Activated gamma-delta T cell treated with anti-CD3 and anti-CD28 coated beads, Interleukin-2, amount 50 U/mL, for 16 hours (primary cell): ENCODE measurements around the gene CAMK2A.

Experiments
- DNase-seq: peaks from one replicate; pipeline ENCODE4 v3.0.0-alpha.2; 2020; ENCODE audit warnings: low read depth

CAMK2A gene

DNA sequence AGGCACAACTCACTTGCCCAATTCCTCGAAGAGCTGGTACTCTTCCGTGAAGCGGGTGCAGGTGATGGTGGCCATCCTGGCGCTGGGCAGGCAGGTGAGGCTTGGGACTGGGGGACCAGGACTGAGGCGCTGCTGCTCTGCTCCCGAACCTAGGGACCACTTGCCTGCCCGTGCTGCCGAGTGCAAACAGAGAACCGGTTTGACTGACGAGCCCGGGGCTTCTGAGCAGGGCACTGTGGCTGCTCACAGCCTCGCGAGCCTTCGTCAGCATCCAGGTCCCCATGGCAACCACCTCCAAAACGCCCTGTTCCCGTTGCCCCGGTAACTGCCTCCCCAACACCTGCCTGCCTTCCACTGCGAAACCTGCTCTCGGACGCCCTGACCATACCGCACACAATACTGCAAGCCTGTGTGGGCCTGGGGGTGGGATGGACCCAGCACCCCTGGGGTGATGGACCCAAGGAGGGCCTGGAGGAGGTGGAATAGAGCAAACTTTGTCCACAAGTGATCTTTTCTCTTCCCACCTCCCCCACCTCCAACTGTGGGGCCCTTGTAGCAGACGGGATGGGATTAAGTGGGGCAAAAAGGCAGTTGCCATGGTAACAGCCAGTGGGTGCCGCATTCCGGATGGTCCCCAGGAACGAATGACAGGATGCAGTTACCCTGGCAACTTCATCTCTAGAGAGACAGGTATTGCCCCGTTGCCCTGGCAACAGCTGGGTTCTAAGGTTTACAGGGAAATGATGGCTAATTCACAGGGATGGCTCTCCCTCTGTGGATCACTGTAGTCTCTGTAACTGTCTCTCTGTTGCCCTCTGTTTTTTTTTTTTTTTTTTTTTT is at the start of gene CAMK2A:
CAMK2A (minus strand) TSS at position 223 of the 840 bp plus-strand sequence; CDS start at position 75, 148 bp downstream.
- no peak for DNase-seq

DNA sequence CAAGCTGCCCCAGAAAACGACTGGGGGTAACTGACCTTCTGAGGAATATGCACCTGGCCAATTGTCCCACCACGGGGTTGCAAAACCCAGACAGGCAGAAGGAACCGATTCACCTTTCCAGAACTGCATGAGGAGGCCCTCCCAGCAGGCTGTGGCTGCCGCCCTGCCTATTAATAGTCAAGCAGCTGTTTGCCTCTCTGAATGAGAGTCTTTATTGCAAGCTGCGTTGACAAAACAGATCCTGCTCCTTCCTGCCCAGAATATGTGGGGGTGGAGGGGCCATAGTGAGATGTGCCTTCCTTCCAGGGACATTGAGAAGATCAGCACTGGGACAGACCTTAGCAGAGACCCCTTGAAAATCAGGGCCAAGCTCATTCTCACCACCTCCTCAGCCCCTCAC is 49.6 kb upstream of the CAMK2A start:
- DNase-seq: no peak

DNA sequence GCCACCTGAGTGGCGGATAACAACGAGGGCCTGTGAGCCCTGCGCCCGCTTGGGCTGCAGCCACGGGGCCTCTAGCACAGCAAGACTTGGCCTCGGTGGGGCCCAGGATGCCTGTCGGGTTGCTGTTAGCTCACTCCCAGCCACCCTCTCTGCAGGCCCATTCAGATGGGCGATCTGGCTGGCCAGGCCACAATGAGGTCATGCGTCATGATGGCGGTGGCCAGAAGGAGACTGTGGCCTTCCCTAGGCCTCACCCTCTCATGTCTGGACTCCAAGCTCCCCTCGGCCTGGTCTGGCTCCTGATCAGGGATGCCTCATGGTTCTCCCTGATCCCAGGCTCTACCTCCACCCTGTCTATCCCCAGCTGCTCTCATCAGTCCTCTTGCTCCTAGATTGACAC is 49.0 kb upstream of the CAMK2A start:
- no peak for DNase-seq

DNA sequence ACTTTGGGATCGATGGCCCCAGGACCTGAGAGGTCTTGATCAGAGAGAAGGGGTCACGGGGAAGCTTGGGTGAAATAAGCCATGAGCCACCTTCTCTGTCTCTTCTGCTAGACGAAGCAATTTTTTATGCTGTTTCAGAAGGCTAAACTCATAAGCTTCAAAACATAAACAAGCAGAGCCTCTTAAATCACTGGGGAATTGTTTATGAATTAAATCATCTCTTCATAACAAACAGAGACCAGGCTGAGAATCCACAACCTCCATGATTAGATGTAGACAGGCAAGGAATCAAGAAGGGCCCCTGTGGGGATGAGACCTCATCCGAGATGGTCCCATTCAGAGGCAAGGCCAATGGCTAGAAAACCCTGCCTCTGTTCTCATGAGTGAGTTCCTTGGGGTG is 46.2 kb upstream of the CAMK2A start:
- no peak for DNase-seq

DNA sequence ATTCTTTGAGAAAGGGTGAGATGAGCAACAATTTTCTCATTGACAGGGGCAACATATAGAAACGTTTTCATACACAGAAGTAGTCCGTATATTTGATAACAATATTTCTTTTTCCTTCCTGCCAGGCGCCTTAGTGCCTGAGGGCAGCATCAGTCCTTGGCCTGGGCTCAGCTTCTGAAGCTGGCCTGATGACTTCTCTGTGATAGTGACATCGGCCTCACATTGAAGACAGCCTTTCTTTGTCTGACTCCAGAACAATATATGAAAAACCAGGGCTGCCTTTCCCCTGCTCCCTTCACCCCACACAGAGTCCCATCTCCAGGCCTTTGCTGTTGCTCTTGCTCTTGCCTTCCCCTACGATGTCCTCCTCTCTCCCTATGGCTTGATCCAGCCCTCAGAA is 43.8 kb upstream of the CAMK2A start:
- DNase-seq: no peak

DNA sequence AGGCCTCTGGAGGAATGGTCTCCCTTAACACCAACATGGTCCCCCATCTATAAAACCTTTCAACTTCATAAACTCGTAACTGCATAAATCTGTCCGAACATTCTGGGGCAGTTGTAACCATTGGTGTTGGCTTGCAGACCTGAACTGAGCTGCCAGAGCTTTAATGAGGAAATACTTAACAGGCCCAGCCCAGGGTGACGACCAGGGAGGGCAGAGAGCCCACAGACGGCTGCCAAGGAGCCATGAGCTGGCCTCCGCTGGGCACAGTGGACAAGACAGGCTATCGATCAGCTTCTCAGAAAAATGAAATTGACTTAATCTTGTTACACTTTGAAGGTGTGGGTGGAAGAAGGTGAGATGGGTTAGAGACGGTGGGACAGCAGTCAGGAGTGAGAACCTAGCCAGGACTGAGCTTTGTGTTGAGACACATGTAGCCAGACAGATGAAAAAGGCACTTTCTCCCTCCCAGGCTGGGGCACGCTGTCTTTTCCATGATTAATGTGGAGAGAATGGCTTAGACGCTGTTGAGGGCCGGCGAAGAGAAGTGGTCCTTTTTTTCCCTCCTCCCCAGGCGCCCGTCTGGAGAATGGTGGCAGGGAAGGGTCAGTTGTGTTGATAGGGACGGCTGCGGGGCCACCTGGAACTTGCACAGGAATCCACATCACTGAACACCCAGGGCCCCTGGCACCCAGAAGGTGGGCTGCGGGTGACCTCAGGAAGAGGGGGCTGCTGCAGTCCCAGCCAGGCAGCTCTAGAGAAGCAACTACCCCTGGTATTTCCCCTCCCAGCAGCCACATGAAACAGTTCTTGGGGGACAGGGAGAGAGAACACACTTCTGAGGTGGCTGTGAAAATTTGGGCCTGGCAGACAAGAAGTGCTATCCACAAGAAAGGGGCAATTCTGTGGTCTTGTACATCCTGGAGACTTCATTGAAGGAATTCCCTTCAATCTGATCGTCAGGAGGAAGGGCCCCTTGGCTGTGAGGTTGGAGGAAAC is 40.6 kb upstream of the CAMK2A start:
- DNase-seq: no peak

DNA sequence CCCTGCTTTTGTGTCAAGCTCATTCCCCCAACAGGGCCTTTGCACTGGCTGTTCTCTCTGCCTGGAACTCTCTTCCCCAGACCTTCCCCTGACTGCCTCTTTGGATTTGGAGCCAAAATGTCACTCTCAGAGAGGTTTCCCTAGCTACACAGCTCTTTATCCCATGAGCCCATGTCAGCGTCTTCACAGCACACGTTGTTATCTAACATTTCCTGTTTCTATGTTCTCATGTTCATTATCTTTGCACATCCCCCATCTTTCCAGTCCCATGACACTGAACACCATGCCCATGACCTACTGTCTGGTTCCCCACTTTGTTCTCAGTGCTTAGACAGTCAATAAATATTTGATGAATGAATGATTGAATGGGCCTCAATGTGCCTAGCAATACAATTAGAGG is 39.5 kb upstream of the CAMK2A start:
- no peak for DNase-seq

DNA sequence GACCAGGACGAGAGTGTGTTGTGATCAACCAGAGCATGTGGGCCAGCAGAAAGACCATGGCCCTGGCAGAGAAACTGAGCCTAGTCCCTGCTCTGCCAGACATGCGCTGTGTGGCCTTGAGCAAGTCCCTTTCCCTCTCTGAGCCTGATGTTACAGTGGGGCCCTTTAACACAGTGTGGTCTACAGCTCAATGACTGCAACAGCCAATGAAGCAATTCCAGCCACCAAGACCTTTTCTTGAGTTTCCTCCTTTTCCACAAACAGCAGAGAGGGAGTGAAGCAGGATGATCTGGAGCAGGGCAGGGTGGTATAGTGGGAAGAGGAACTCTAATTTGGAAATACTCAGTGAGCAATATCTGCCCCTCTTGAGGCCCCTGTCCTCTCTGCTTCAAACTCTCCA is 38.9 kb upstream of the CAMK2A start:
- DNase-seq: no peak

DNA sequence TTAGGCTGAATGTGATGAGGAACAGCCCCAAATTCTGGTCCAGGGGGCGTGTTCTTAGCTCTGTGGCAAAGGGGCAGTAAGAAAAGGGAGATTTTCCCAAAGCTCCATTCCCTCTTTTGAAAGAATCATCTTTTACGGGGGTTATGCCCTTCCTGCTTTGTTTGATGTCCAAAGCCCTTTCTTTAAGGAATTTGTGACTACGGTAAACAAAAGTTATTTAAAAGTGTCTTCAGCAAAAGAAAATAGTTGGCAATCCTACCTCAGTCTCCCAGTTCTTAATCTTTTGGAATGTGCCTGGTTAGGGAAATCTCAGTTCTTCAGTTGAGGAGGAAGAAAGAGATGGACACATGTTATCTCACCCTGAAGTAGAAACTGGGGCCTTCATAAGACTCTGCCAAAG is 37.6 kb upstream of the CAMK2A start:
- no peak for DNase-seq

DNA sequence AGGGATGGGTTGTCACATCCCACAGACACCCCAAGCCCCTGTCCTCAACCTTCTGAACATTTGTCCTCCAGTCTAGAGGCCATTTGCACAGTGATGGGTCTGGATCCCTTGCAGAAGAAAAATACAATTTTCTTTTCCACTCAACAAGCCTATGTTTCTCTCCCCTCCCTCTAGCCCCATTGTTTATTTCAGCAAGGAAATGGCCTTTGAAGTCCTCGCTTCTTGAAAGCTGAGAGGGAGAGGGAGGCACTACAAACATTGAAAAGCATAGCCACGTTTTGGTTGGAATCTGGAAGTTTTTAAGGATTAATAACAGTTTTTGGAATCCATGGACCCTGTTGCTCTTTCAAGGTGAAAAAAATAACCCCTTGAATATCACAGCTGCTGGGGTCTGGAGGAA is 37.1 kb upstream of the CAMK2A start:
- DNase-seq: no peak

DNA sequence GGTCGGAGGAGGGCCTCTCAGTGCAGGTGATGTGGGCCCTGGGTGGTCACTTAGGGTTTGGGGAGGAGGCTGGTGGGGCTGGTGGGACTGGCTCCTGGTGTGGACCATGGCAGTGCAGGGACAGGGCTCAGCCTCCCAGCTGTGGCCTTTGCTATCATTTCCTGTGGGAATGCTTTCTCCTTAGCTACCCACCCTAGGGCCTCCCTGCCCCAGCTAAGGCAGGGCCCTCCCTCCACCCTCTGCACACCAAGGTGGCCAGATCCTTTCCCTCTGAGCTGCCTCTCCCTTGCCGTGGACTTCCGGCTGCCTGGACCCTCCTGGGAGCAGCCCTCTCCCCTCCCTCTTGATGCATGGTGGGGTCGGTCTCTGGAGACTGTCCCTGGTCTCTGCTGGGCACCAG is 35.9 kb upstream of the CAMK2A start:
- DNase-seq: no peak

DNA sequence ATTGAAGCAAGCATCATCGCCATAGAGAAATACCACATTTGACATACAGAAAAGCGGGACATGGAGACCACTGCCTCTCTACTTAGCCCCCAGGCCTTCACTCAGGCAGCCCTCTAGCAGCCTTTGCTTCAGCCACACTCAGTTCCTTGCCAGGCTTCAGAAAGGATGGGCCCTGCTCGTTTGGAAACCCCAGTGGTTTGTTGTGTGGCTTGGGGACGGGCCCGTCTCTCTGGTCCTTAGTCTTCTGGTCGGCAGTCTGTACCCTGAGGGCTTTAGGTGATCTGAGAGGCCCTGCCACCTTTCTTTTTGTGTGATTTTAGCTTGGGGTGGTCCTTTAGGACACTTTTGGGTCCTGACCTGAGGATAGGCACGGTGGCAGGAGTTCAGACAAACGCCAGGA is 34.2 kb upstream of the CAMK2A start:
- no peak for DNase-seq

DNA sequence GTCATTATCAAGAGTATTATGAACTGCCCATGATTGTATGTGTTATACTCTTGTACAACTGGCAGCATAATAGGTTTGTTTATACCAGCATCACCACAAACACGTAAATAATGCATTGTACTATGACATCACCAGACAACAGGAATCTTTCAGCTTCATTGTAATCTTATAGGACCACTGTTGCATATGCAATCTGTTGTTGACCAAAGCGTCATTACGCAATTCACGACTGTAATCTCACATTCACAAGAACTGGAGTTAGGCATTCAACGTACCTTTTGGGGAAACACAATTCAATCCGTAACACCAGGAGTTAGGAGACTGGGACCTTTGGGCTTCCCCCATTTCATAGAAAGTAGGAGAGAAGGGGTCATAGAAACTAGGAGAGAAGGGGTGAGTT is 33.5 kb upstream of the CAMK2A start:
- no peak for DNase-seq

DNA sequence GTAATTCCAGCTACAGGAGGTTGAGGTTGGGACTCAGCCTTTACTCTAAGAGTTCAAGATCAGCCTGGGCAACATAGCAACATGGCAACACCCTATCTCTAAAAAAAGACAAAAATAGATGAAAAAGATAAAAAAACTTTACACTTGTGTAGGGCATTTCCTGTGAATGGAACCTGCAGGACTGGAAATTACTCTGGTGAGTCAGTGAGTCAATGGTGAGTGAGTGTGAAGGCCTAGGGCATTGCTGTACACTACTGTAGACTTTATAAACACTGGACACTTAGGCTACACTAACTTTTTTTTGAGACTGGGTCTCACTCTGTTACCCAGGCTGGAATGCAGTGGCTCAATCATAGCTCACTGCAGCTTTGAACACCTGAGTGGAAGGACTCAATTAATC is 32.6 kb upstream of the CAMK2A start:
- DNase-seq: no peak

DNA sequence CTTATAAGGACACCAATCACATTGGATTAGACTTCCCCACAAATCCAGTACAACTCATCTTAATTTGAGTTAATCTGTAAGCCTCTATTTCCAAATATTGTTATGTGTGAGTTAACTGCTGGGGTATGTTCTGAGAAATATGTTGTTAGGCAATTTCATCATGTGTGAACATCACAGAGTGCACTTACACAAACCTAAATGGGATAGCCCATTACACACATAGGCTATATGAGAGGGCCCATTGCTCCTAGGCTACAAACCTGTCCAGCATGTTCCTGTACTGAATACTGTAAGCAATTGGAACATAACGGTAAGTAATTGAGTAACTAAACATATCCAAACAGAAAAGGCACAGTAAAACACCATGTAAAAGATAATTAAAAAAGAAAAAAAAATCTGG is 32.2 kb upstream of the CAMK2A start:
- DNase-seq: no peak

DNA sequence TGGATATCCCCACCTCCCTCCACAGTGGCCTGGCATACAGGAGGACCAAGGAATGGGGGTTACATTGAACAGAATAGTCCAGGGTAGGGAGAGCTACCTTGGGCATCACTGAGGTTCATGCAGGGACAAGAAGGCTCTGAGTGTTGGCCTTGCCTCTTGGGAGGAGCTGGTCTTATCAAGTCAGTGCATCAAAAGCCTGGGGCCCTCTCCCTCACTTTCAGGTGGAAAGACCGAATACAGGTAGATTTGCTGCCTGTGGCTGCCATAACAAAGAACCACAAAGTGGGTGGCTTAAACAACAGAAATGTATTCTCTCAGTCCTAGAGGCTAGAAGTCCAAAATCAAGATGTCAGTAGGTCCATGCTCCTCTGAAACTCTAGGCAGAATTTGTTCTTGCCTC is 31.6 kb upstream of the CAMK2A start:
- no peak for DNase-seq

DNA sequence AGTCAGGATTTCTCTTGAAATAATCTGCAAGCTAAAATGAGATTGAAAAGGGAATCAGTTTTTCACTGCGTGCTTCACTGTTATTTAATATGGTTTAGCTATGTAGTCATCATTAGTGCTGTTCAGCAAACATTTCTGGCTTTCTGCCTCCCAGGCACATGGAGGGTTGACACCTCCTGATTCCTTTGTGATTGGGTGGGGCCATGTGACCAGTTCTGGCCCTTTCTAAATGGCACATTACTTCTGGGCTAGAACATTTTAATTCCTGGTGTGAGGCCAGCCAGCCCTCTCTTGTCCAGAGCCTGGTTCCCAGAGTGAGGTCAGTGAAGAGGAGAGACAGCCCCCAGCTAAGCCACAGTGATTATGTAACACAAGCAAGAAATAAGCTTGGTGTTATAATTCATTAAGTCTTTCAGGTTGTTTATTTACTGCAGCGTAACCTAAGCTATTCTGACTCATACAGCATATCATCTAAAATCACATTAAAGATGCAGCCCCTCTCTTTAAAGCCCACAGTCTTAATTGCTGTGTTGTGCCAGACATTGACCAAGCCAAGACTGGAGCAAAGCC is 30.6 kb upstream of the CAMK2A start:
- DNase-seq: no peak

DNA sequence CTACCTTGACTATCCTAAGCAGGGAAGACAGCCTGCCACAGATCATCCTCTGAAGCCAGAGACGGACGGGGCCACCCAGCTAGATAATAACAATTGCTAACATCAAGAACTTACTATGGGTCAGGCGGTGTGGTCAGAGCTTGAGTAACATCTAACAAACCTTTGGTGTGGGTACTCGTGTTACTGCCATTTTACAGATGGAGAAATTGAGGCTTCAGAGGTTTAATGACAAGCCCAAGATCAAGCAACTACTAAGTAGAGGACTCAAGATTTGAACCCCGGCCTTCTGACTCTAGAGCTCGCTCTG is 29.9 kb upstream of the CAMK2A start:
- no peak for DNase-seq

DNA sequence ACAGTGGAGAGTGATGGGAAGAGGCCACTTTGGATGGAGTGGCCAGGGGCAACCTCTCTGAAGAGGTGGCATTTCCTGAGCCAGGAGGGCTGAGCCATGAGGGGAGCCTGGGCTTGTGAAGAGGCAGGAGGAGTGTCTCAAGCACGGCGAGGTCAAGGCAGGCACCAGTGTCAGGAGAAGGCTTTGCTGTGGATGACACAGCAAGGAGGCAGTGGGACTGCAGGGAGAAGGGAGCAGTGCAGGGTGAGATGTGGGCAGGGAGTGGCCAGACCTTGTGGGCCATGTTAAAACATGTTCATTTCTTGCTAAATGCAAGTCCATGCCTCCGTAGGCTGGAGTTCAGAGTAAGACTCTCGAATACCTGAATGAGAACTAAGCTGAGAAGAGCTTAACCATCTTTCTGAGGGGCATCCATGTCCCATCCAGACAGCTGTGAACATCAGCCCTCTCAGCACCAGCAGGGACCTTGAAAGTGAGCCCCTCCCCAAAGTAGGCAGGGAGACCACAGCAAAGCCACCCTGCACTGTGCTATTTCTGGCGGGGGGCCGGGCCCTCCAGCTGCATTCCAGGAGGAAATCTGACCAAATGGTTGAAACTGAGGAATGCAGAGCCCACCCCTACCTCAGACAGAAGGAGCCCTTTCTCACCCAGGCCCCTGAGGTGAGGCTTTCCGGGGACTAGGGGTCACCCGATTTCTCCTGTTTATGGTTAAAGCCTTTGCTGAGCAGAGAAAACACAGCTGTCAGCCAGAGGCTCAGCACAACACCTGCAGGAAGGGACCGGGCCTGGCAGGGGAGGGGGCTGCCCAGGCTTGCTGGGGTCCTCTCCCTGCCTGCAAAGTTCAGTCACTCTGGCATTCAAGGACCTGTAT is 29.3 kb upstream of the CAMK2A start:
- no peak for DNase-seq

DNA sequence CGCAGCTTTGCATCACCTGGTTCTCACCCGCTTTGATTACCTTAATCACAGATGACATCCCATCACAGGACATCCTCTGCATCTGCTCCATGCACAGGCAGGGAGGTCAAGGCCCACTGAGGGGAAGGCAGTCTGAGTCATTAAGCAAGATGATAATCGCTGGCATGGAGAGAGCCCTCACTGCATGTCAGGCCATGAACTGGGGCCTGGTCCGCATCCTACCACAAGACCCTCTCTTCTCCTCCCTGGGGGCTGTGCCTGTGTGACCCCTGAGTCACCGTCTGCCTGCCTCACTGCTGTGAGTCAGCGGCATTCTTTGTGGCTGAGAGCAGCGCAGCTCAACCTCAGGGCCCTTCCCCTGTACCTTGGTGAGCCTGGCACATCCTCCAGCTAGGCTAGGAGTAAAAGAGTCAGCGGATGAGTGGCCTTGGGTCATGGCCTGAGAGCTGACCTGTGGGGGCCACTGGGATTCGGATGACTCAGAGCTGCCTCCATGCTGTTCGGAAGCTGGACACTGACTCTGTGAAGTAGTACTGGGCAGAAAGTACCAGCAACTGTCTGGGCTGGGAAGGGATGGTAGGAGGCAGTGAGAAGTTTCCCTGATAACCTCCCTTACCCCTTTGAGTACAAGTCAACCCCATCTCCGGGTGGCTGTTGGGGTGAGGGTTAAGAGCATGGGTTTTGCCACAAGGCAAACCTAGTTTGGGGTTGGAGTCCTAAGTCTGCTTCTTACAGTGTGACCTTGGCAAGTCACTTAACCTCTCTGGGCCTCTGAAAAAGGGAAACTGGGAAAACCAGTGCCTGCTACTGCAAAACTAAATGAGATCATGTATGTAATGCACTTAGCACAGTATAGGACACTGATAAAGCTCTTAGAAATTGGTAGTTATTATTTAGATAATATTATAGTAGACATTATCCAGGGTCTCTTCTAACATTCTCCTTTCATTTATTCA is 27.8 kb upstream of the CAMK2A start:
- DNase-seq: no peak

DNA sequence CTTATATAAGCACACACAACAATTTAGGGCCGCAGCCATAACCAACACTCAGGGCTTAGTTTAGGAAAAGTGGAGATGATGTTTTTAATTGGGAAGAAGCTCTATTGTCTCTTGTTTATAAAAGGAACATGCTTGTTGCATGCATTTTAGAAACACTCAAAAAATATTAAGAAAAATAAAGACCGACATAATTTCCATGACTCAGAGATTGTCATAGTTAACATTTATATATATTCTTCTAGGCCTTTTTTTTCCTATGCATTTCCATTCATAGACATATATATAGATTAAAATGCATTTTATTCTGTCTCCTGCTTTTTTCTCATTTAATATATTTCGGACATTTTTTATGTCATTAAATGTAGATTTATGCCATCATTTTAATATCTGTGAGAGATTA is 26.7 kb upstream of the CAMK2A start:
- DNase-seq: no peak
